ENCODE measurements around the gene FKBP1C. TPM values are rescaled to one million over a fixed set of nuclear protein-coding genes. Genes with fewer than 3 reads are reported as not detected.
"Not testable (repeated sequence)": the region's sequence is repeated elsewhere in the genome, so short reads cannot be mapped to it uniquely, and the experiment has no call there.

FKBP1C gene
- total and polyA plus RNA-seq, 4 experiments from 2014 or later, result 0.13 TPM; not detected in 3

DNA sequence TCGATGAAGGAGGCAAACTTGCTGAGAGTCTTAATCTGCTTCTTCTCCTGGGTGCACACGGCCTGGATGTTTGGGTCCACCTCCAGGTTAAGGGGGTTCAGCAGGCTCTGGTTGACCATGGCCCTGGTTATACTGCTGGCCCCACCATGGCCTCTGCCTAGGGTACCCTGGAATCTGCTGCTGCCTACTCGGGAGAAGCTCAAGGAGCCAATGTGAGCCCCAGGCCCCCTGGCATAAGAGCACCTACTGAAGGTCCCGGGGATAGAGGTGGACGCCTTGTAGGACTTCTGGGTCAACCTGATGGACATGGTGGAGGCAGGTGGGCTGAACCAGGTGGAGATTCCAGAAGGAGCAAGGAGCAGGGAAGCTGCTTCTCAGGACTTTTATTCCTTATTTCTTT lies 17.9 kb upstream of the FKBP1C start:
- Mint-ChIP-seq H3K9me3 (peaks cover 0 to 5% (median 2%) of the 10 kb centered on the region in 8 donors), H3K4me3 (no peak overlapping the region), H3K27ac (no peak overlapping the region), H3K27me3 (no peaks in the 10 kb centered on the region), H3K36me3 (no peaks in the 10 kb centered on the region), H3K4me1 (no peaks in the 10 kb centered on the region)
- DNase-seq, result no peak
- ChIA-PET POLR2A (ENCODE audit: partially characterized antibody) (no interaction called here), CTCF (ENCODE audit: partially characterized antibody) (interaction anchor here (0.7 kb wide), 1 partner anchor 11 kb away, joined by 3 read pairs; no protein-coding TSS in a partner anchor)
- no peak overlapping the region for H3K27ac ChIP-seq (ENCODE audit: low read depth, low read length)
- no peaks in the 10 kb centered on the region for H3K9me3 ChIP-seq (ENCODE audit: control insufficient read depth in 1 of 2, low read length in 2 of 2)
- intact Hi-C loops (cut with micrococcal nuclease), result no loop called here
- H3K4me1 ChIP-seq (ENCODE audit: insufficient read depth, low read length), result no peaks in the 10 kb centered on the region
- H3K4me3 ChIP-seq (ENCODE audit: low read length in 2 of 2), result no peak overlapping the region
- no peaks in the 10 kb centered on the region for H3K36me3 ChIP-seq (ENCODE audit: insufficient read depth, low read length)
- H3K27me3 ChIP-seq (ENCODE audit: insufficient read depth, low read length), result no peaks in the 10 kb centered on the region

DNA sequence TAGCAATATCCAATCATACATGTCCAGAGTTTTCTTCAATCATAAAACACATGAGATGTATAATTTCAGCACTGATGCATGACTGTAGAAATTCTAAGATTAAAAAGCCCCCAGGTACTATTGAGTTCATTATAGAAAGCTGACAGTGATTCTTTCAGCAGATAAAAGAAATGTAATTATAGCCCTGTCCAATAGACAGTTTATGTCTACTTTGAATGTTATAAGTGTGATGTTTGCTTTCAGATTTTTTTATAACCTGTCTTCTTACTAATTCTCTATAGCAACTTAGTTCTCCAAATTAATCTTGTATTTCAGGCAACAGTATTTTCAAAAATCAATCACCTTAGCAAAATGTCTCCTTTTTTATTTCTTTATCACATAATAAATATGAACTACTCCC lies 13.5 kb upstream of the FKBP1C start:
- H3K36me3 ChIP-seq (ENCODE audit: insufficient read depth, low read length), result no peaks in the 10 kb centered on the region
- H3K9me3 ChIP-seq (ENCODE audit: control insufficient read depth in 1 of 2, low read length in 2 of 2), result no peaks in the 10 kb centered on the region
- peaks cover 0 to 9% (median 3%) of the 10 kb centered on the region in 8 donors for H3K9me3 Mint-ChIP-seq
- ChIA-PET POLR2A (ENCODE audit: partially characterized antibody) (no interaction called here), CTCF (ENCODE audit: partially characterized antibody) (no interaction called here)
- no peaks in the 10 kb centered on the region for H3K27me3 ChIP-seq (ENCODE audit: insufficient read depth, low read length)
- H3K36me3 Mint-ChIP-seq, result no peaks in the 10 kb centered on the region
- no peak overlapping the region for H3K4me3 Mint-ChIP-seq
- H3K4me1 Mint-ChIP-seq, result no peaks in the 10 kb centered on the region
- intact Hi-C loops (cut with micrococcal nuclease), result no loop called here
- no peaks in the 10 kb centered on the region for H3K27me3 Mint-ChIP-seq
- no peaks in the 10 kb centered on the region for H3K4me1 ChIP-seq (ENCODE audit: insufficient read depth, low read length)
- no peak for DNase-seq
- no peak overlapping the region for H3K27ac Mint-ChIP-seq
- no peak overlapping the region for H3K4me3 ChIP-seq (ENCODE audit: low read length in 2 of 2)
- H3K27ac ChIP-seq (ENCODE audit: low read depth, low read length), result no peak overlapping the region

DNA sequence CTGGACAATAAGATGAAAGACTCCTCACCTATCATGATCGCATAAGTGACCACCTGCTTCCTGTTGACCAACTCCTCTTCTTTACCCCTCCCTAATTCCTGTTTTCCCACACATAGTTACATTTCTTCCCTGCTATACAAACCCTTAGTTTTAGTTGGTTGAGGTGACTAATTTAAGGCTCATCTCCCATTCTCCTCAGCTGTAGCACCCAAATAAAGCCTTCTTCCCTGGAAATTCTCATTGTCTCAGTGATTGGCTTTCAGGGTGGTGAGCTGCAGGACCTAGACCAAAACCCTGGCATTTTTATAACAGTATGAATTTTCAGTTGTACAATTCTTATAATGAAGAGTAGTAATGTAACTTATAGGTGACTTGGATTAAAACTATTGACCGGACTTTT lies 2.1 kb downstream of the FKBP1C start:
- no peak for DNase-seq
- Histone ChIP-seq H3K4me1 (ENCODE audit: insufficient read depth, low read length) (no peaks in the 10 kb centered on the region), H3K27me3 (ENCODE audit: insufficient read depth, low read length) (no peaks in the 10 kb centered on the region), H3K36me3 (ENCODE audit: insufficient read depth, low read length) (no peaks in the 10 kb centered on the region), H3K9me3 (ENCODE audit: control insufficient read depth in 1 of 2, low read length in 2 of 2) (no peaks in the 10 kb centered on the region), H3K4me3 (ENCODE audit: low read length in 2 of 2) (no peak overlapping the region), H3K27ac (ENCODE audit: low read depth, low read length) (no peak overlapping the region)
- H3K9me3 Mint-ChIP-seq, result peaks cover 0 to 21% (median 13%) of the 10 kb centered on the region in 8 donors
- ChIA-PET CTCF (ENCODE audit: partially characterized antibody) (no interaction called here), POLR2A (ENCODE audit: partially characterized antibody) (no interaction called here)
- H3K27me3 Mint-ChIP-seq, result no peaks in the 10 kb centered on the region
- no peaks in the 10 kb centered on the region for H3K36me3 Mint-ChIP-seq
- no peaks in the 10 kb centered on the region for H3K4me1 Mint-ChIP-seq
- no peak overlapping the region for H3K4me3 Mint-ChIP-seq
- intact Hi-C loops (cut with micrococcal nuclease), result no loop called here
- H3K27ac Mint-ChIP-seq, result no peak overlapping the region

DNA sequence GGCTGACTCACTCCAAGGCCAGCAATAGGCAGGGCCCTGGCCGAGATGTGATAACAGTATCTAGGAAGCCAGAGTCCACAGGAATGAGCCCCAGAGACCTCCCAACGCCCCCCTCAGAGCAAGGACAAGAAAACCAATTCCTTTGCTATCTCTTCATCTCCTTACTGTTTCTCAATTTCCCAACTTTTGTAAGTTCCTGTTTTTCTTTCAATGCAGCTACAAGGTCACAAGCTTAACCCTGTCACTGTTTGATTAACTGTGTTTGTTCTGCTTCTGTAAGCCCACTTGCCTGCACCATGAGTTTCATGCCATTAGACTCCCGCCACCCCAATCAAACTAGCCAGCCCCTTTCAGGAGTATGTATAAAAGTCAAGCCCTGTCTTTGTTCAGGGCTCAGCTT lies 3.5 kb downstream of the FKBP1C start:
- ChIA-PET POLR2A (ENCODE audit: partially characterized antibody) (no interaction called here), CTCF (ENCODE audit: partially characterized antibody) (no interaction called here)
- H3K4me1 Mint-ChIP-seq, result no peaks in the 10 kb centered on the region
- H3K36me3 Mint-ChIP-seq, result no peaks in the 10 kb centered on the region
- Histone ChIP-seq H3K4me1 (ENCODE audit: insufficient read depth, low read length) (no peaks in the 10 kb centered on the region), H3K9me3 (ENCODE audit: control insufficient read depth in 1 of 2, low read length in 2 of 2) (no peaks in the 10 kb centered on the region), H3K4me3 (ENCODE audit: low read length in 2 of 2) (no peak overlapping the region), H3K36me3 (ENCODE audit: insufficient read depth, low read length) (no peaks in the 10 kb centered on the region), H3K27me3 (ENCODE audit: insufficient read depth, low read length) (no peaks in the 10 kb centered on the region), H3K27ac (ENCODE audit: low read depth, low read length) (no peak overlapping the region)
- DNase-seq, result no peak
- no peak overlapping the region for H3K4me3 Mint-ChIP-seq
- H3K27me3 Mint-ChIP-seq, result no peaks in the 10 kb centered on the region
- peaks cover 0 to 21% (median 13%) of the 10 kb centered on the region in 8 donors for H3K9me3 Mint-ChIP-seq
- no peak overlapping the region for H3K27ac Mint-ChIP-seq
- intact Hi-C loops (cut with micrococcal nuclease), result no loop called here

DNA sequence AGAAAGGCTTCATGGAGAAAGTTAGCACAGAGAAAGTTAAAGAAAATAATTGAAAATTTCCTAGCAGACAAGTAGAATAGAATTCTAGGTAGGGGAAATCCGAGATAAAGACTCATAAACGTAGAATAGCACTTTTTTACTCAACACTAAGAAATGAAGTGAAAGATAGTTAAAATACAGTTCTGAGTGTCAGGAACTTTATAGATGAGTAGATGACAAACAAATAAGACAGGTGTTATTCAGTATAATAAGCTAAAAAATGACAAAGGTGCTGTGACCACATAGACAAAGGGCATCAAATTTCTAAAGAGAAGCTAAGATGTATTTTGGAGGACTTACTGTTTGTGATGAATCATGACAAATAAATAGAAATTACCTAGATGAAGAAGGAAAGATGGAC lies 12.9 kb downstream of the FKBP1C start:
- Histone ChIP-seq H3K27me3 (ENCODE audit: insufficient read depth, low read length) (no peaks in the 10 kb centered on the region), H3K4me1 (ENCODE audit: insufficient read depth, low read length) (no peaks in the 10 kb centered on the region), H3K9me3 (ENCODE audit: control insufficient read depth in 1 of 2, low read length in 2 of 2) (no peaks in the 10 kb centered on the region), H3K27ac (ENCODE audit: low read depth, low read length) (no peak overlapping the region), H3K36me3 (ENCODE audit: insufficient read depth, low read length) (no peaks in the 10 kb centered on the region), H3K4me3 (ENCODE audit: low read length in 2 of 2) (no peak overlapping the region)
- peaks cover 0 to 11% (median 0%) of the 10 kb centered on the region in 8 donors for H3K9me3 Mint-ChIP-seq
- no peak overlapping the region for H3K27ac Mint-ChIP-seq
- no peak overlapping the region for H3K4me3 Mint-ChIP-seq
- peaks cover 0 to 1% (median 0%) of the 10 kb centered on the region in 4 donors for H3K4me1 Mint-ChIP-seq
- ChIA-PET POLR2A (ENCODE audit: partially characterized antibody) (no interaction called here), CTCF (ENCODE audit: partially characterized antibody) (no interaction called here)
- H3K27me3 Mint-ChIP-seq, result no peaks in the 10 kb centered on the region
- intact Hi-C loops (cut with micrococcal nuclease), result no loop called here
- no peaks in the 10 kb centered on the region for H3K36me3 Mint-ChIP-seq
- DNase-seq, result no peak

DNA sequence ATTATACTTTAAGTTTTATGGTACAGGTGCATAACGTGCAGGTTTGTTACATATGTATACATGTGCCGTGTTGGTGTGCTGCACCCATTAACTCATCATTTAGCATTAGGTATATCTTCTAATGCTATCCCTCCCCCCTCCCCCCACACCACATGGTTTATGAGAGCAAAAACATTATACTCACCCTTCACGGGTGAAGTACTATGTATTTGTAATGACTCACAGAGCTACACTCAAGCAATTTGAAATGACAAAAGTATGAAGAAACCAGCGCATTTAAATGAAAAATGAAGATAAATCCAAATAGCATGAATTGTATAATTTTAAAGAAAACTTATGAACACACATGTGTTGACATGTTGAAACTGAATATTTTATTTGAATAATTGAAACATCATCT lies 14.7 kb downstream of the FKBP1C start:
- H3K4me1 Mint-ChIP-seq; H3K36me3 Mint-ChIP-seq; H3K27me3 Mint-ChIP-seq; H3K4me1 ChIP-seq (ENCODE audit: insufficient read depth, low read length); CTCF ChIA-PET (ENCODE audit: partially characterized antibody); POLR2A ChIA-PET (ENCODE audit: partially characterized antibody); H3K27ac Mint-ChIP-seq; H3K27me3 ChIP-seq (ENCODE audit: insufficient read depth, low read length); H3K4me3 Mint-ChIP-seq; H3K9me3 ChIP-seq (ENCODE audit: control insufficient read depth in 1 of 2, low read length in 2 of 2); intact Hi-C loops (cut with micrococcal nuclease); H3K27ac ChIP-seq (ENCODE audit: low read depth, low read length); H3K36me3 ChIP-seq (ENCODE audit: insufficient read depth, low read length); DNase-seq; H3K4me3 ChIP-seq (ENCODE audit: low read length in 2 of 2): not testable (repeated sequence)
- peaks cover 0 to 12% (median 0%) of the 10 kb centered on the region in 8 donors for H3K9me3 Mint-ChIP-seq

DNA sequence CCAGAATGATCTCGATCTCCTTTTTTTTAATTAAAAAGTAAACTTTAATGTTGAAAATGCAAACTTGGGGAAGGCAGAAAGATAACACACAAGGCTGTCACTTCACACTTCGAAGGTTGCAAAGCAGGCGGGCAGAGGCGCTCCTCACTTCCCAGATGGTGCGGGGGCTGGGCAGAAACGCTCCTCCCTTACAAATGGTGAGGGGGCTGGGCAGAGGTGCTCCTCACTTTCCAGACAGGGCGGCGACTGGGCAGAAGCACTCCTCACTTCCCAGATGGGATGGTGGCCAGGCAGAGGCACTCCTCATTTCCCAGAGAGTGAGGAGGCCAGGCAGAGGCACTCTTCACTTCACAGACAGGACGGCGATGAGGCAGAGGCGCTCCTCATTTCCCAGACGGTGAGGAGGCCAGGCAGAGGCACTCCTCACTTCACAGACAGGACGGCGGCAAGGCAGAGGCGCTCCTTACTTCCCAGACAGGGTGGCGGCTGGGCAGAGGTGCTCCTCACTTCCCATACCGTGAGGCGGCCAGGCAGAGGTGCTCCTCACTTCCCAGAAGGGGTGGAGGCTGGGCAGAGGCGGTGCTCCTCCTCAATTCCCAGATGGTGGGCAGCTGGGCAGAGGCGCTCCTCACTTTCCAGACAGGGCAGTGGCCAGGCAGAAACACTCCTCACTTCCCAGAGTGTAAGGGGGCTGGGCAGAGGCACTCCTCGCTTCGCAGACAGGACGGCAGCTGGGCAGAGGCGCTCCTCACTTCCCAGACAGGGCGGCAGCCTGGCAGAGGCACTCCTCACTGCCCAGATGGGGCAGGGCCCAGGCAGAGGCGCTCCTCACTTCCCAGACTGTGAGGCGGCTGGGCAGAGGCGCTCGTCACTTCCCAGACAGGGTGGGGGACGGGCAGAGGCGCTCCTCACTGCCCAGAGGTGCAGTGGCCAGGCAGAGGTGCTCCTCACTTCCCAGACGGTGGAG lies 16.9 kb downstream of the FKBP1C start:
- H3K36me3 Mint-ChIP-seq; DNase-seq; intact Hi-C loops (cut with micrococcal nuclease); H3K27me3 Mint-ChIP-seq; H3K36me3 ChIP-seq (ENCODE audit: insufficient read depth, low read length); H3K4me1 ChIP-seq (ENCODE audit: insufficient read depth, low read length); CTCF ChIA-PET (ENCODE audit: partially characterized antibody); POLR2A ChIA-PET (ENCODE audit: partially characterized antibody); H3K4me1 Mint-ChIP-seq; H3K4me3 ChIP-seq (ENCODE audit: low read length in 2 of 2); H3K27me3 ChIP-seq (ENCODE audit: insufficient read depth, low read length); H3K4me3 Mint-ChIP-seq; H3K27ac ChIP-seq (ENCODE audit: low read depth, low read length); H3K9me3 ChIP-seq (ENCODE audit: control insufficient read depth in 1 of 2, low read length in 2 of 2): not testable (repeated sequence)
- Mint-ChIP-seq H3K27ac (peak overlapping the region in 1 of 7 donors; percentile 53), H3K9me3 (peaks cover 0 to 13% (median 3%) of the 10 kb centered on the region in 8 donors)
